ENCODE measurements around the gene STXBP5. TPM values are rescaled to one million over a fixed set of nuclear protein-coding genes. Genes with fewer than 3 reads are reported as not detected.

Gene STXBP5
- total and polyA plus RNA-seq, 5 experiments from 2014 or later, result 2.9 to 37.6 (median 11.2) TPM

- H3K4me1 Mint-ChIP-seq, result peaks cover 21 to 57% (median 39%) of the 10 kb centered on the region in 4 donors
- H3K4me3 Mint-ChIP-seq, result peak overlapping the region; percentile 60 to 96 (median 90)
- POLR2A ChIA-PET, result interaction anchor here (2.6 kb wide), 1 partner anchor 7 kb away, joined by 8 read pairs; no protein-coding TSS in a partner anchor
- peaks cover 0 to 4% (median 3%) of the 10 kb centered on the region in 3 donors for H3K36me3 Mint-ChIP-seq
- peak overlapping the region in 9 of 10 donors; percentile 2 to 94 (median 69) for H3K27ac Mint-ChIP-seq
- no peak for ATAC-seq
- no peaks in the 10 kb centered on the region for H3K9me3 Mint-ChIP-seq
- H3K27me3 Mint-ChIP-seq, result no peaks in the 10 kb centered on the region
- no peak for DNase-seq
Measured at GRCh38 chr6:147205690-147206600, 1.7 kb downstream of the STXBP5 start.

DNA sequence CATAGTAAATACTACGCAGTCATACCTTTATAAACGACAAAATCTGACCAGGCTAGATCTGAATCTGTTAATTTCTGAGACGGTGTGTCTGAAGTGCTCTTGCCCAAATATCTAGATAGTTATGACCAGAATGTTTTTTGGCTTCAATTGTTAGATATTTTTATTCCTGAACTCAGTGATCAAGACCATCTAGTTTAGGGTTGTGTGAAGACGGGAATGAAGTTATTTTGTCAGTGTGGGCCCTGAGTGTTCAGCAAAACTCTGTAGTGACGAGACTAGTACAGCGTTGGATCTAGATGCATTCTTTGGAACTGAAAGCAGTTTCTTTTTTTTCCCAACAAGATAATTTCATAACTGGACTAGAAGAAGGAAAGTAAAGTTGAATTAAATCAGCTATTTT is 3.1 kb downstream of the STXBP5 start:
- ATAC-seq (no peak), DNase-seq (no peak)
- Mint-ChIP-seq H3K4me1 (peaks cover 20 to 51% (median 44%) of the 10 kb centered on the region in 4 donors), H3K4me3 (peak overlapping the region in 6 of 10 donors; percentile 1 to 45 (median 32)), H3K9me3 (no peaks in the 10 kb centered on the region), H3K27ac (peak overlapping the region in 9 of 10 donors; percentile 1 to 88 (median 39)), H3K27me3 (no peaks in the 10 kb centered on the region), H3K36me3 (peaks cover 0 to 10% (median 4%) of the 10 kb centered on the region in 3 donors)
- POLR2A ChIA-PET, result no interaction called here

GRCh38 chr6:147207837-147208754 is 3.9 kb downstream of the STXBP5 start:
- H3K4me3 Mint-ChIP-seq, result no peak overlapping the region
- ATAC-seq, result no peak
- H3K4me1 Mint-ChIP-seq, result peaks cover 20 to 54% (median 48%) of the 10 kb centered on the region in 4 donors

DNA sequence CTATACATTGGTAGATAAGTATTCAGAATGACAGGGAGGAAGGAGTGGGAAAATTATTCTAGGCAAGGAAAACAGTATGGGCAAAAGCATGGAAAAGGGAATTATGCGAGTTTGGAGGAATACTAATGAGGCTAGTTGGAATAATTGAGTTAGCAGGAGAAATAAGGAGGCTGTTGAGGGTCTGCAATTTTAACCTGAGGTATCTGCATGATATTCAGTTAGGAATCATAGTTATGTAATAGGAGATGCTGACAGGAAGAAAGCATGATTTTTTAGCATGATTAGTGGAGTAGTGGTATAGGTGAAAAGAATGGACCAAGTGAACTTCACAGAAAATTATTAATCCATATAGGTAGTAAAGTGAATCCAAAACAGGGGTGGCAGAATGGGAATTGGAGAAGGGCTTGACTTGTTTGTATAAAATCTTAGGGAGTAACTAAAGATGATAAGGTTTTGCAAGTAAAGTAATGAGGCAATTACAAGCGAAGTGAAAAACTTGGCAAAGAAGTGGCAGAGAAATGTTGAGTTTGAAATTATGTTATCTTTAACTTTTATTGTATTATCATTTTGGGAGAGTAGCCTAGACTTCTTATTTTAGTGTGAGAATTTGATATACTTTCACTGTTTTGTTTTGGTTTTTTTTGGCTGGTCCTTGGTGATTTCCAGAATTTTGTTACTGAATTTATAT is 5.7 kb downstream of the STXBP5 start:
- Mint-ChIP-seq H3K4me1 (peaks cover 19 to 53% (median 50%) of the 10 kb centered on the region in 4 donors), H3K9me3 (no peaks in the 10 kb centered on the region), H3K36me3 (peaks cover 0 to 17% (median 0%) of the 10 kb centered on the region in 3 donors), H3K27me3 (no peaks in the 10 kb centered on the region), H3K27ac (peak overlapping the region in 9 of 10 donors; percentile 9 to 83 (median 42)), H3K4me3 (no peak overlapping the region)
- ATAC-seq (no peak), DNase-seq (no peak)
- POLR2A ChIA-PET, result no interaction called here

More at GRCh38 chr6:147207837-147208754, 3.9 kb downstream of the STXBP5 start:
- Mint-ChIP-seq H3K27ac (peak overlapping the region in 7 of 10 donors; percentile 18 to 88 (median 65)), H3K9me3 (no peaks in the 10 kb centered on the region), H3K27me3 (no peaks in the 10 kb centered on the region), H3K36me3 (peaks cover 0 to 13% (median 4%) of the 10 kb centered on the region in 3 donors)
- DNase-seq, result no peak
- POLR2A ChIA-PET, result no interaction called here

- POLR2A ChIA-PET, result no interaction called here
- no peak for ATAC-seq
- Mint-ChIP-seq H3K4me3 (no peak overlapping the region), H3K4me1 (peaks cover 16 to 44% (median 38%) of the 10 kb centered on the region in 4 donors), H3K9me3 (no peaks in the 10 kb centered on the region), H3K36me3 (peaks cover 0 to 17% (median 0%) of the 10 kb centered on the region in 3 donors), H3K27ac (no peak overlapping the region), H3K27me3 (no peaks in the 10 kb centered on the region)
- no peak for DNase-seq
Measured at GRCh38 chr6:147211349-147211748, 7.1 kb downstream of the STXBP5 start.

DNA sequence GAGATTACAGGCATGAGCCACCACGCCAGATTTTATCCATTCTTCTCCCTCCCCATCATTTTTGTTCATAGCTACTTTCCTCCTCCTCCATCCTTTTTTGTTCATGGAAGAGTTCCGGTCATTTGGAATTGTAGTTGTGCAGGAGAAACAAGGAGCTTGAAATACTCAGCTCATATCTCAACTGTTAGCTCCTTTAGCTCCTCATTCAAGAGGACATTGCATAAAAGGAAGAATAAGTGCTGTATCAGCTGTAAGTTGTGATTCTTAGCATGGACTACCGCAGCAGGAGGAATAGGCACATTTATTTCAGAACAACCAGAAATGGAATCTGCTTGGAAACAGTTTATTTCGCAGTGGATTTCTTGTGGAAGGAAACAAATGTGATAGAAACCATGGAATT is 7.6 kb downstream of the STXBP5 start:
- H3K9me3 Mint-ChIP-seq, result no peaks in the 10 kb centered on the region
- no peak for ATAC-seq
- H3K36me3 Mint-ChIP-seq, result peaks cover 0 to 17% (median 0%) of the 10 kb centered on the region in 3 donors
- no peak overlapping the region for H3K4me3 Mint-ChIP-seq
- DNase-seq, result no peak
- POLR2A ChIA-PET, result no interaction called here
- peak overlapping the region in 1 of 10 donors; percentile 37 for H3K27ac Mint-ChIP-seq
- peaks cover 16 to 44% (median 36%) of the 10 kb centered on the region in 4 donors for H3K4me1 Mint-ChIP-seq
- no peaks in the 10 kb centered on the region for H3K27me3 Mint-ChIP-seq

DNA sequence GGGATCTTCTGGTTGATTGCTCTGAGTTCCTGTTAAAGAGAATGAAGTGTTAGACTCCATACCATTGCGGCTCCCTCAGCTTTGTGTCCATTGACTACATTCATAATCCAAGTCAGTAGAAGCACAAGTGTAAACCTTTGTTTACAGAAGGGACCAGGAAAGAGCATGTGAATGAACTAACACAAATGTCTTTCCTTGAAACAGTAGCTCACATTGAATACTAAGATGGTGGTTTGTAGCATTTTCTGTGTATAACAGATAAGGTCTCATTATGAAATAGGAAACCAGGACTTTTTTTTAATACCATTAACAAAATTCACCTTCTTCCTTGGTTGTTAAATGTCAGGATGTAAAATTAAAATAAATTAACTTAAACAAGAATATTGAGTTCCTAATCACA is 8.4 kb downstream of the STXBP5 start:
- Mint-ChIP-seq H3K9me3 (no peaks in the 10 kb centered on the region), H3K4me3 (no peak overlapping the region), H3K36me3 (peaks cover 0 to 17% (median 0%) of the 10 kb centered on the region in 3 donors), H3K27ac (no peak overlapping the region), H3K27me3 (no peaks in the 10 kb centered on the region), H3K4me1 (peaks cover 12 to 41% (median 30%) of the 10 kb centered on the region in 4 donors)
- POLR2A ChIA-PET, result interaction anchor here (0.6 to 1.3 kb wide), 2 partner anchors 8 to 106 kb away, joined by 3 to 8 read pairs; partner anchors contain the start of gene STXBP5
- DNase-seq, result no peak
- no peak for ATAC-seq

DNA sequence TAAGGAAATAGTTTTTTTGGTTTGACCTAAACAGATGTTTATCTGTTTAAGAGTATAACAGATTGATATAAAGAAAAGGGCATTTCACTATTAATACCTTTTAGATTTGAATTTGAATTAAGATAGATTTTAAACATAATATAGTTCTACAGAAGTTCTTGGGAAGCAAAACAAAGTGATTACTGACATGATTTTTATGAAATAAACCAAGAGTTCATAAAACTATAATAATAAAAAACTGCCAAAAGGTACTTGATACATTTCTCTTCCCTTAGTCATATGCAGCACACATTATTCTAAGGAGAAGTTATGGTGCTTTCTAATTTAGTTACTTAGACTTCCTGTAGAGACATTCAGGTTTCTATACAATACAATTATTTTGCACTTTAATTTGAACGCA is 9.6 kb downstream of the STXBP5 start:
- H3K4me1 Mint-ChIP-seq, result peaks cover 12 to 41% (median 30%) of the 10 kb centered on the region in 4 donors
- no peaks in the 10 kb centered on the region for H3K27me3 Mint-ChIP-seq
- peak overlapping the region in 1 of 10 donors; percentile 51 for H3K27ac Mint-ChIP-seq
- POLR2A ChIA-PET, result interaction anchor here (0.9 to 1.3 kb wide), 2 partner anchors 10 to 11 kb away, joined by 3 to 8 read pairs; partner anchors contain the start of gene STXBP5
- H3K4me3 Mint-ChIP-seq, result no peak overlapping the region
- no peaks in the 10 kb centered on the region for H3K9me3 Mint-ChIP-seq
- no peak for ATAC-seq
- no peak for DNase-seq
- peaks cover 0 to 21% (median 0%) of the 10 kb centered on the region in 3 donors for H3K36me3 Mint-ChIP-seq

GRCh38 chr6:147214248-147215227 is 10.3 kb downstream of the STXBP5 start:
- POLR2A ChIA-PET, result interaction anchor here (0.9 kb wide), 1 partner anchor 12 kb away, joined by 3 read pairs; no protein-coding TSS in a partner anchor
- Mint-ChIP-seq H3K27me3 (no peaks in the 10 kb centered on the region), H3K9me3 (no peaks in the 10 kb centered on the region), H3K4me1 (peaks cover 13 to 42% (median 34%) of the 10 kb centered on the region in 4 donors), H3K27ac (peak overlapping the region in 1 of 10 donors; percentile 51), H3K36me3 (peaks cover 0 to 29% (median 0%) of the 10 kb centered on the region in 3 donors), H3K4me3 (no peak overlapping the region)
- DNase-seq (no peak), ATAC-seq (no peak)

DNA sequence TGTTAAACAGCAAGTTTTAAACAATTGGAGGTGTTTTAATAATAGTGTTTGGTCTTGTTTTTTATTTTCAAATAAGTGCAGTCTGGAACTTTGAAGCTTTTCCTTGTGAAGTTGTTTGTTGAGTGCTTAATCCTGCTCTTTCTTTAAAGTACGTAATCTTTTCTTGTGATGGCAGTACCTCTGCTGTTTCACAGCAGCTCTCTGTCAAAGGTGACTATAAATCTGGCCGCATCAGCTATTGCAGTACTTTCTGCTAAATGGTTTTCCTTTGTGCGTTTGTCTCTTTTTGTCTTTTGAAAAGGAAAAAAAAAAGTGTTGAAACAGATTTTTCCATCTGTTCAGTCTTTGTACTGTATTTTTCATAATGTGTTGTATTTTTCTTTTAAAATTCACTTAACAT is 12.7 kb downstream of the STXBP5 start:
- no peaks in the 10 kb centered on the region for H3K27me3 Mint-ChIP-seq
- POLR2A ChIA-PET, result interaction anchor here (0.9 kb wide), 1 partner anchor 13 kb away, joined by 3 read pairs; no protein-coding TSS in a partner anchor
- no peak overlapping the region for H3K4me3 Mint-ChIP-seq
- H3K27ac Mint-ChIP-seq, result peak overlapping the region in 2 of 10 donors; percentile 35 to 37
- peaks cover 17 to 51% (median 44%) of the 10 kb centered on the region in 4 donors for H3K4me1 Mint-ChIP-seq
- H3K9me3 Mint-ChIP-seq, result no peaks in the 10 kb centered on the region
- ATAC-seq (no peak), DNase-seq (no peak)
- peaks cover 0 to 37% (median 9%) of the 10 kb centered on the region in 3 donors for H3K36me3 Mint-ChIP-seq

All from naive thymus-derived CD8-positive, alpha-beta T cell (primary cell).